NCI-H2081 (cell line): ENCODE measurements around the gene UNC79.

Source experiments
- DNase-seq, 2 experiments: peaks; one replicate each; lab custom pipeline; 2025; lab: John Stamatoyannopoulos, UW

Gene UNC79

GRCh38 chr14:93663317-93663716 lies 232.6 kb downstream of the UNC79 start:
- no peak for DNase-seq

GRCh38 chr14:93665169-93665568 lies 234.4 kb downstream of the UNC79 start:
- DNase-seq, result no peak

- no peak for DNase-seq
These were observed 238.9 kb downstream of the UNC79 start for GRCh38 chr14:93669632-93670031.

- DNase-seq, result no peak
These were observed 243.6 kb downstream of the UNC79 start for GRCh38 chr14:93674343-93674742.

- DNase-seq, result no peak
These were observed 244.9 kb downstream of the UNC79 start for GRCh38 chr14:93675651-93676050.

- DNase-seq, result peak in 1 of 2 experiments; percentile 14
These were observed 245.7 kb downstream of the UNC79 start for GRCh38 chr14:93676416-93676958.

GRCh38 chr14:93682459-93682858 lies 251.7 kb downstream of the UNC79 start:
- no peak for DNase-seq

- DNase-seq, result no peak
These were observed 252.5 kb downstream of the UNC79 start for GRCh38 chr14:93683226-93683625.

- no peak for DNase-seq
These were observed 254.6 kb downstream of the UNC79 start for GRCh38 chr14:93685121-93685895.

- no peak for DNase-seq
These were observed 255.5 kb downstream of the UNC79 start for GRCh38 chr14:93686268-93686667.

- DNase-seq, result no peak
These were observed 257.5 kb downstream of the UNC79 start for GRCh38 chr14:93688239-93688666.

- DNase-seq, result no peak
These were observed 258.1 kb downstream of the UNC79 start for GRCh38 chr14:93688820-93689219.

- DNase-seq, result no peak
These were observed 259.4 kb downstream of the UNC79 start for GRCh38 chr14:93690146-93690545.

- no peak for DNase-seq
These were observed 260.5 kb downstream of the UNC79 start for GRCh38 chr14:93691042-93691780.

- DNase-seq, result no peak
These were observed 263.2 kb downstream of the UNC79 start for GRCh38 chr14:93693914-93694313.

- DNase-seq, result no peak
These were observed 270.2 kb downstream of the UNC79 start for GRCh38 chr14:93700928-93701327.

GRCh38 chr14:93701562-93701961 lies 270.8 kb downstream of the UNC79 start:
- no peak for DNase-seq

GRCh38 chr14:93702946-93703345 lies 272.2 kb downstream of the UNC79 start:
- DNase-seq, result no peak

GRCh38 chr14:93703941-93704340 lies 273.2 kb downstream of the UNC79 start:
- DNase-seq, result no peak

- no peak for DNase-seq
These were observed 274.9 kb downstream of the UNC79 start for GRCh38 chr14:93705513-93706156.

- no peak for DNase-seq
These were observed 275.7 kb downstream of the UNC79 start for GRCh38 chr14:93706360-93706955.

- DNase-seq, result no peak
These were observed 276.7 kb downstream of the UNC79 start for GRCh38 chr14:93707475-93707874.
